GM12801 (cell line): ENCODE data around the gene RWDD2A.

Source experiments
- TF ChIP-seq, protein P1 (sequence below): IDR thresholded peaks from one replicate; pipeline ENCODE4 v1.5.1; 2011; ENCODE audit warnings: control low read depth; ENCODE audit not compliant: insufficient read length; ENCODE audit errors: extremely low read depth

The RWDD2A gene

DNA sequence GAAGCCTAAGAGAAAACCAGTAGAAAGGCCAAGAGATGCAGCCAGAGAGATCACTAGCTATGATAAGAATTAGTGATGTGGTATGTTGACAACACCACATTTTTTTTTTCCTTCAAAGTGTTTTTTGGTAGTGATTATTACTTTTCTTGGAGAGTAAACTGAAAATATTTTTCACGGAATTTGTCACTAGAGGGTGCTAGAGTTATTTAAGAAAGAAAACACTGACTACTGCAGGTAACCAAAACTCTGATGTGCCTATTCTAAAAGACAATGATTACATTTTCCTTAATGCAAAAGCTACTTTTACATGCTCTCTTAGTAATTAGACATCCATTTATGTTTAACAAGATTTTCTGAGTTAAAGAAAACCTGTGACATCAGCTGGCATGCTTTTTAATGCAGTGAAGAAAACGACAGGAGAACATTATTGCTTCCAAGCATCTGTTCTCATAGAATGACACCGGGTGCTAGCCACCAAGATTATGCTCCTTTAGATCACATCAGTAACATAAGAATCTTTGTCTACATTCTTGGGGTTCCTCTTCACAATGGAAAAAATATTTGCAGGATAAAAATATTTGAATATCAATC, 28.8 kb downstream of the RWDD2A start:
- TF ChIP-seq, protein P1, sequence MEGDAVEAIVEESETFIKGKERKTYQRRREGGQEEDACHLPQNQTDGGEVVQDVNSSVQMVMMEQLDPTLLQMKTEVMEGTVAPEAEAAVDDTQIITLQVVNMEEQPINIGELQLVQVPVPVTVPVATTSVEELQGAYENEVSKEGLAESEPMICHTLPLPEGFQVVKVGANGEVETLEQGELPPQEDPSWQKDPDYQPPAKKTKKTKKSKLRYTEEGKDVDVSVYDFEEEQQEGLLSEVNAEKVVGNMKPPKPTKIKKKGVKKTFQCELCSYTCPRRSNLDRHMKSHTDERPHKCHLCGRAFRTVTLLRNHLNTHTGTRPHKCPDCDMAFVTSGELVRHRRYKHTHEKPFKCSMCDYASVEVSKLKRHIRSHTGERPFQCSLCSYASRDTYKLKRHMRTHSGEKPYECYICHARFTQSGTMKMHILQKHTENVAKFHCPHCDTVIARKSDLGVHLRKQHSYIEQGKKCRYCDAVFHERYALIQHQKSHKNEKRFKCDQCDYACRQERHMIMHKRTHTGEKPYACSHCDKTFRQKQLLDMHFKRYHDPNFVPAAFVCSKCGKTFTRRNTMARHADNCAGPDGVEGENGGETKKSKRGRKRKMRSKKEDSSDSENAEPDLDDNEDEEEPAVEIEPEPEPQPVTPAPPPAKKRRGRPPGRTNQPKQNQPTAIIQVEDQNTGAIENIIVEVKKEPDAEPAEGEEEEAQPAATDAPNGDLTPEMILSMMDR, result no peak

DNA sequence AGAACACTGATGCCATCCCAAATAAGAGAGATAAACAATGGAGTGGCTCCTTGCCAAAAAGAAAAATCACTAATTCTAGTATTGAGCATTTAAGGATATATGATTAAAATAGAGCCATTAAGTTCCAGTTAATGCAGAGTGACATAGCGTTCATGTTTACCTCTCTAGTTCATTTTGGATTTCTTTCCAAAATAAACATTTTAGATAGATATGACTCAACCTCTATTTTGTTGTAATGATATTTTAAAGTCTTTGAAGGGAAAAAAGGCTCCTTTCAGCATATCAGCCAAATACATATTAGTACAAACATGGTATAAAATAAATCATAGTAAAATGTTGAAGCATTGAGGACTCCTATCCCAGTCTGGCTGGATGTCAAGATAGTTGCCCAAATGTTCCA, 33.4 kb downstream of the RWDD2A start:
- TF ChIP-seq, protein P1, result no peak

DNA sequence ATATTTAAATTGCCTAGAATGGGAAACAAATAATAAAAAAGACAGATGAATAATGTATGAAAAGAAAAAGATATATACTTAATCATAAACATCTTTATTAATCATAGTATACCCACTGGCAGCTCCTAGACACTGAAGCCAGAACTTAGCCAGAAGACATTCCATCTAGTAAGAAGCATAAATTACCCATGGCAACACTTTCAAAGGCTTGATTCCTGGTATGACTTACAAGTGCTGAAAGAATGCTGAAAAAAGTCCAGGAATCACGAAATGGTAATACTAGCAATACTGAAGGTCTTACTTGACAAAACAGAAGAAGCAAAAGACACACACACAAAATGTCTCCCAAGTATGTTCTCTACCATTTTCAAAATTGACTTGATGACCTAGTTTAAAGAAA, 38.0 kb downstream of the RWDD2A start:
- TF ChIP-seq, protein P1, result no peak

DNA sequence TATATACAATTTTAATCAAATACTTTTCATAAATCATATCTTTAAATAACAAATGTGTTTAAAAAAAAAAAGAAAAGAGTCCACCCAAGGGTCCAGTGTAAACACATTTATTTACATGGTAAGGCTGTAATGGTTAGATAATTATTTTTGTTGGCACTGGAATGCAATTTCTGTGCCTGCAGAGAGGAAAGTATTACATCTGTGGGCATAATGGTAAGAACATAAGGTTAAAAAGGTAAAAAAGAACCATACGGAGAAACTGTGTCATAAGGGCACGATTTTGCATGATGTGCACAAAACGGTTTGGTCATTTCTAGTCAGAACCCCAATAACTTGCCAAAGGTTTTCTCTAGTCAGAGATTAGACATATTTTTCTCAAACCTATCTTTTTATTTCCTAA, 54.3 kb downstream of the RWDD2A start:
- TF ChIP-seq, protein P1, result no peak
